Measurements from ENCODE around the gene GSG1.
"Not testable (repeated sequence)": the region's sequence is repeated elsewhere in the genome, so short reads cannot be mapped to it uniquely, and the experiment has no call there.

The GSG1 gene

DNA sequence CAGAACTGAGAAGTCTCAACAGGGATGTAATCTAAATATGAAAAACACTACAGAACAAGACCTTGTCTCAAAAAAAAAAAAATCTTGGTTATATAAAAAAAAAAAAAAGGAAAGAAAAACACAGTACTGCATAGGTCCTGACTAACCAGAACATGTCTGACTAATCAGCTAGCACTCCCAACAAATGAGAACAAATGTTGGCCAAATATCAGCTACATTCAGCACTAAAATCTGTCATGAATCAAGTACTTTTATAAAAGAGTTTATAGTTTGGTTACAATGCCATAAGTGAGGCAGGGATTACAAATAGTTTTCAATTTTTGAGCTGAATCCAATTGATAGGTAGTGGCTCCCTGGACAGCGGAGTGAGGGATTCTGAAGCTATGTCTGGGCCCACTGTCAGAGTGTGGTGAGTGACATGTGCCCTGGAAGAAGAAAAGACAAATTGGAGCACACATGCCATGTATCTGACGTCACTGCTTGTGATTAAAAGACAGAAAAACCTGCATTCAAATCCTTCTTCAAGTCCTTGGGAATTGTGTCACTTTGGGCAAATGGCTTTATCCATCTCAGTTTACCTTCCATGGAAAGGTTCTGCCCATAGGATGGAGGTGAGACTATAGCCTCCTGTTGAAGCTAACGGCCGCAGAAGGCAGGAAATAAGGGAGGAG is 64.8 kb downstream of the GSG1 start:
- no peak overlapping the region for H3K4me3 Mint-ChIP-seq
- no peaks in the 10 kb centered on the region for H3K9me3 Mint-ChIP-seq
- H3K27ac Mint-ChIP-seq (ENCODE audit: low read depth), result no peak overlapping the region
- H3K4me1 Mint-ChIP-seq, result no peaks in the 10 kb centered on the region
- no peak for DNase-seq (ENCODE audit: low spot score in 2 of 2)
- H3K36me3 Mint-ChIP-seq (ENCODE audit: insufficient read depth), result no peaks in the 10 kb centered on the region
- no peak for ATAC-seq (replicated peaks; ENCODE audit: extremely low read depth, poor library complexity, severe bottlenecking)
- H3K27me3 Mint-ChIP-seq, result peaks cover 7% of the 10 kb centered on the region

GRCh38 chr12:13036881-13037280 is 66.6 kb downstream of the GSG1 start:
- ATAC-seq (replicated peaks; ENCODE audit: extremely low read depth, poor library complexity, severe bottlenecking), result no peak
- no peak overlapping the region for H3K4me3 Mint-ChIP-seq

GRCh38 chr12:13035335-13035734 is 68.1 kb downstream of the GSG1 start:
- H3K27ac Mint-ChIP-seq (ENCODE audit: low read depth); H3K36me3 Mint-ChIP-seq (ENCODE audit: insufficient read depth); H3K27me3 Mint-ChIP-seq; DNase-seq (ENCODE audit: low spot score in 2 of 2); H3K4me1 Mint-ChIP-seq; ATAC-seq (replicated peaks; ENCODE audit: extremely low read depth, poor library complexity, severe bottlenecking); H3K4me3 Mint-ChIP-seq; H3K9me3 Mint-ChIP-seq: not testable (repeated sequence)

More at GRCh38 chr12:13036881-13037280, 66.6 kb downstream of the GSG1 start:
- Mint-ChIP-seq H3K36me3 (ENCODE audit: insufficient read depth) (no peaks in the 10 kb centered on the region), H3K27me3 (no peaks in the 10 kb centered on the region), H3K4me1 (no peaks in the 10 kb centered on the region), H3K27ac (ENCODE audit: low read depth) (no peak overlapping the region), H3K9me3 (no peaks in the 10 kb centered on the region)
- DNase-seq (ENCODE audit: low spot score in 2 of 2), result no peak
